ENCODE data around the gene MR1.

MR1 gene

GRCh38 chr1:181033799-181034451 is at the start of gene MR1:
TSS of gene MR1 (plus strand) at chr1:181033983. CDS start at chr1:181034008, 25 bp downstream.
- DNase-seq (ENCODE audit: low read depth), result peak; percentile 88
- TF ChIP-seq CTCF (IDR thresholded peaks at IDR 0.05; ENCODE audit: low read depth, low read length) (no peak), MAX (IDR thresholded peaks at IDR 0.05; ENCODE audit: low read depth, low read length) (no peak), MYC (IDR thresholded peaks at IDR 0.05; ENCODE audit: low read depth, low read length) (no peak), POLR2A (IDR thresholded peaks at IDR 0.05; ENCODE audit: extremely low read depth, insufficient read length) (peak; percentile 58)

GRCh38 chr1:180988253-180988752 is 45.5 kb upstream of the MR1 start:
- TF ChIP-seq MAX (IDR thresholded peaks at IDR 0.05; ENCODE audit: low read depth, low read length), result no peak
- no peak for TF ChIP-seq POLR2A (IDR thresholded peaks at IDR 0.05; ENCODE audit: extremely low read depth, insufficient read length)
- TF ChIP-seq MYC (IDR thresholded peaks at IDR 0.05; ENCODE audit: low read depth, low read length), result no peak
- no peak for TF ChIP-seq CTCF (IDR thresholded peaks at IDR 0.05; ENCODE audit: low read depth, low read length)
- no peak for DNase-seq (ENCODE audit: low read depth)
- no peak overlapping the region for H3K4me3 ChIP-seq (ENCODE audit: low read depth, low read length)

More at GRCh38 chr1:181033799-181034451, at the start of gene MR1:
- H3K4me3 ChIP-seq (ENCODE audit: low read depth, low read length), result peak within 1 kb of the TSS; percentile 94

- TF ChIP-seq MAX (IDR thresholded peaks at IDR 0.05; ENCODE audit: low read depth, low read length) (no peak), CTCF (IDR thresholded peaks at IDR 0.05; ENCODE audit: low read depth, low read length) (no peak), MYC (IDR thresholded peaks at IDR 0.05; ENCODE audit: low read depth, low read length) (no peak), POLR2A (IDR thresholded peaks at IDR 0.05; ENCODE audit: extremely low read depth, insufficient read length) (no peak)
Observed at GRCh38 chr1:180994262-180994661, 39.5 kb upstream of the MR1 start.

GRCh38 chr1:180997843-180998504 is 35.8 kb upstream of the MR1 start:
- no peak overlapping the region for H3K4me3 ChIP-seq (ENCODE audit: low read depth, low read length)
- DNase-seq (ENCODE audit: low read depth), result no peak
- TF ChIP-seq MAX (IDR thresholded peaks at IDR 0.05; ENCODE audit: low read depth, low read length) (no peak), CTCF (IDR thresholded peaks at IDR 0.05; ENCODE audit: low read depth, low read length) (no peak), POLR2A (IDR thresholded peaks at IDR 0.05; ENCODE audit: extremely low read depth, insufficient read length) (no peak), MYC (IDR thresholded peaks at IDR 0.05; ENCODE audit: low read depth, low read length) (no peak)

More at GRCh38 chr1:180994262-180994661, 39.5 kb upstream of the MR1 start:
- no peak overlapping the region for H3K4me3 ChIP-seq (ENCODE audit: low read depth, low read length)
- DNase-seq (ENCODE audit: low read depth), result no peak

- no peak overlapping the region for H3K4me3 ChIP-seq (ENCODE audit: low read depth, low read length)
- TF ChIP-seq POLR2A (IDR thresholded peaks at IDR 0.05; ENCODE audit: extremely low read depth, insufficient read length), result no peak
- TF ChIP-seq MYC (IDR thresholded peaks at IDR 0.05; ENCODE audit: low read depth, low read length), result no peak
- no peak for TF ChIP-seq MAX (IDR thresholded peaks at IDR 0.05; ENCODE audit: low read depth, low read length)
- TF ChIP-seq CTCF (IDR thresholded peaks at IDR 0.05; ENCODE audit: low read depth, low read length), result no peak
- DNase-seq (ENCODE audit: low read depth), result no peak
Observed at GRCh38 chr1:181001091-181001780, 32.5 kb upstream of the MR1 start.
